ENCODE measurements around the gene BTBD1.
A peak's percentile ranks its signal among the peaks of the same experiment; 100 is the strongest.
"Not testable (repeated sequence)": the region's sequence is repeated elsewhere in the genome, so short reads cannot be mapped to it uniquely, and the experiment has no call there.

BTBD1 gene

GRCh38 chr15:83092309-83092976 is 25.4 kb upstream of the BTBD1 start:
- DNase-seq, result peak; percentile 14 to 34

GRCh38 chr15:83091965-83092308 is 24.9 kb upstream of the BTBD1 start:
- DNase-seq, result not testable (repeated sequence)

- DNase-seq, result no peak
Measured at GRCh38 chr15:83090465-83090864, 23.4 kb upstream of the BTBD1 start.

GRCh38 chr15:83088876-83089275 is 21.8 kb upstream of the BTBD1 start:
- no peak for DNase-seq

- DNase-seq, result no peak
Measured at GRCh38 chr15:83087576-83087975, 20.5 kb upstream of the BTBD1 start.

- DNase-seq, result not testable (repeated sequence)
Measured at GRCh38 chr15:83085864-83086552, 19.0 kb upstream of the BTBD1 start.

- not testable (repeated sequence) for DNase-seq
Measured at GRCh38 chr15:83085461-83085860, 18.4 kb upstream of the BTBD1 start.

GRCh38 chr15:83082730-83083386 is 15.8 kb upstream of the BTBD1 start:
- no peak for DNase-seq

- no peak for DNase-seq
Measured at GRCh38 chr15:83081256-83082014, 14.4 kb upstream of the BTBD1 start.

- DNase-seq, result no peak
Measured at GRCh38 chr15:83078712-83079111, 11.7 kb upstream of the BTBD1 start.

- no peak for DNase-seq
Measured at GRCh38 chr15:83077491-83078230, 10.6 kb upstream of the BTBD1 start.

- DNase-seq, result peak; percentile 67 to 81
Measured at GRCh38 chr15:83069211-83069642, 2.2 kb upstream of the BTBD1 start.

- DNase-seq, result no peak
Measured at GRCh38 chr15:83068054-83068453, 1.0 kb upstream of the BTBD1 start.

- no peak for DNase-seq
Measured at GRCh38 chr15:83067638-83067962, 548 bp upstream of the BTBD1 start.

- DNase-seq, result no peak
Measured at GRCh38 chr15:83066034-83066733, 868 bp downstream of the BTBD1 start.

- no peak for DNase-seq
Measured at GRCh38 chr15:83065431-83065830, 1.6 kb downstream of the BTBD1 start.

GRCh38 chr15:83064859-83065258 is 2.2 kb downstream of the BTBD1 start:
- no peak for DNase-seq

- no peak for DNase-seq
Measured at GRCh38 chr15:83063551-83063950, 3.5 kb downstream of the BTBD1 start.

GRCh38 chr15:83062768-83063180 is 4.3 kb downstream of the BTBD1 start:
- no peak for DNase-seq

GRCh38 chr15:83061680-83062079 is 5.4 kb downstream of the BTBD1 start:
- no peak for DNase-seq

GRCh38 chr15:83057696-83058376 is 9.2 kb downstream of the BTBD1 start:
- no peak for DNase-seq

GRCh38 chr15:83057002-83057401 is 10.1 kb downstream of the BTBD1 start:
- no peak for DNase-seq
